Pancreas (tissue), 10 donors: ENCODE results near the gene STK17A. TPM values are rescaled to one million over a fixed set of nuclear protein-coding genes. Genes with fewer than 3 reads are reported as not detected.
"Not testable (repeated sequence)": the region's sequence is repeated elsewhere in the genome, so short reads cannot be mapped to it uniquely, and the experiment has no call there.

Experiments used
- ATAC-seq, 4 donors: fragments of 200-7000 bp; cut with Tn5 transposase; one replicate each; pipeline versions ENCODE4 v1.8.0 to v1.9.1; 2020; ENCODE audit warnings: mild to moderate bottlenecking in 4 of 4, moderate library complexity in 4 of 4
- DNase-seq, 6 donors: peaks; one replicate each; pipeline ENCODE4 v3.0.0-alpha.2; 2020
- FAIRE-seq: peaks from 2 replicates; lab custom pipeline; 2012; peaks lifted over from hg19 to GRCh38; lab: Jason Lieb, UNC
- H3K27ac ChIP-seq, 4 donors: fragments of 200-600 bp; sonication (generic); 1 replicate in 3 of 4; 2 replicates in 1 of 4; pipeline versions ENCODE4 v1.5.0 to v1.8.0; 2020
- H3K27me3 ChIP-seq, 4 donors: fragments of 200-600 bp; one replicate each; pipeline ENCODE4 v1.8.0; 2021
- H3K36me3 ChIP-seq, 3 donors: fragments of 200-600 bp; sonication (generic) in 1 of 3; one replicate each; pipeline versions ENCODE4 v1.5.0 to v1.8.0; 2020 to 2021
- H3K4me1 ChIP-seq, 3 donors: fragments of 200-600 bp; one replicate each; pipeline ENCODE4 v1.8.0; 2021
- H3K4me3 ChIP-seq, 4 donors: fragments of 200-600 bp; sonication (generic) in 2 of 4; one replicate each; pipeline versions ENCODE4 v1.5.0 to v1.8.0; 2020 to 2021
- H3K9me3 ChIP-seq, 4 donors: fragments of 200-600 bp; one replicate each; pipeline ENCODE4 v1.8.0; 2021
- WGBS, 2 donors: extraction: QIAGEN DNeasy Blood & Tissue Kit; methylation state at CpG; one replicate each; pipeline ENCODE4 v1.1.7; 2013; 5-methylcytosine and 5-hydroxymethylcytosine counted together
- intact Hi-C, 3 donors: fragments of 100-400 bp; cut with DNase I; formaldehyde crosslinking; loops; one replicate each; pipeline versions ENCODE4 v1.11.1 to v1.14.2; 2022
- polyA plus RNA-seq, 2 donors: library from polyadenylated mRNA; stranded (reverse); fragments of 200-250 nt; gene quantifications; one replicate each; pipeline ENCODE4 v1.2.3, GENCODE V29; 2013
- total RNA-seq, 6 donors: library from RNA; stranded (reverse); fragmentation: NEBNext Ultra II Directional in 4 of 6; extraction: Animal tissue kit (Norgen Biotek cat#: 25700) in 4 of 6; gene quantifications; one replicate each; pipeline versions ENCODE4 v1.2.1 to v1.2.4, GENCODE V29; 2021 to 2023
- TF ChIP-seq, protein P1 (sequence below), 4 donors: fragments of 200-600 bp; sonication (generic) in 3 of 4; IDR thresholded peaks; one replicate each; pipeline versions ENCODE4 v1.5.0 to v1.8.0; 2021; ENCODE audit warnings: antibody characterized with exemption in 4 of 4
- donor health status: healthy with polysubstance abuse.
- donor health status: DM: no; HTN: no; CAD: no; lungs with moderate emphysema.
- donor health status: DM: no; HTN: no; CAD: no.
- donor health status: control.
- donor health status: control.
- donor health status: Bipolar disorder and iron deficiency.
- donor health status: DM: yes; HTN: yes; CAD: no.
- donor health status: DM: no; HTN: no; CAD: no.
- donor health status: DM: no; HTN: no; CAD: no.
- donor health status: DM: yes; HTN: yes; CAD: no.

STK17A gene
- total and polyA plus RNA-seq, 8 donors = 7.0 to 19.3 (median 11.2) TPM

GRCh38 chr7:43591558-43592180 lies 8.8 kb downstream of the STK17A start:
- no peaks in the 10 kb centered on the region for H3K27me3 ChIP-seq
- intact Hi-C loops = no loop called here
- no peaks in the 10 kb centered on the region for H3K9me3 ChIP-seq
- 24 to 25% methylated on average over 4 of the region's 4 CpGs for WGBS, 2 donors
- TF ChIP-seq, protein P1, sequence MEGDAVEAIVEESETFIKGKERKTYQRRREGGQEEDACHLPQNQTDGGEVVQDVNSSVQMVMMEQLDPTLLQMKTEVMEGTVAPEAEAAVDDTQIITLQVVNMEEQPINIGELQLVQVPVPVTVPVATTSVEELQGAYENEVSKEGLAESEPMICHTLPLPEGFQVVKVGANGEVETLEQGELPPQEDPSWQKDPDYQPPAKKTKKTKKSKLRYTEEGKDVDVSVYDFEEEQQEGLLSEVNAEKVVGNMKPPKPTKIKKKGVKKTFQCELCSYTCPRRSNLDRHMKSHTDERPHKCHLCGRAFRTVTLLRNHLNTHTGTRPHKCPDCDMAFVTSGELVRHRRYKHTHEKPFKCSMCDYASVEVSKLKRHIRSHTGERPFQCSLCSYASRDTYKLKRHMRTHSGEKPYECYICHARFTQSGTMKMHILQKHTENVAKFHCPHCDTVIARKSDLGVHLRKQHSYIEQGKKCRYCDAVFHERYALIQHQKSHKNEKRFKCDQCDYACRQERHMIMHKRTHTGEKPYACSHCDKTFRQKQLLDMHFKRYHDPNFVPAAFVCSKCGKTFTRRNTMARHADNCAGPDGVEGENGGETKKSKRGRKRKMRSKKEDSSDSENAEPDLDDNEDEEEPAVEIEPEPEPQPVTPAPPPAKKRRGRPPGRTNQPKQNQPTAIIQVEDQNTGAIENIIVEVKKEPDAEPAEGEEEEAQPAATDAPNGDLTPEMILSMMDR (IDR thresholded peaks at IDR 0.05) = no peak
- peaks cover 0 to 8% (median 0%) of the 10 kb centered on the region in 3 donors for H3K36me3 ChIP-seq
- FAIRE-seq (no peak), DNase-seq (no peak), ATAC-seq (peak; percentile 57 to 68 (median 64))
- peak overlapping the region in 2 of 4 donors; percentile 19 to 30 for H3K27ac ChIP-seq
- H3K4me3 ChIP-seq = no peak overlapping the region
- H3K4me1 ChIP-seq = peaks cover 6 to 42% (median 28%) of the 10 kb centered on the region in 3 donors

DNA sequence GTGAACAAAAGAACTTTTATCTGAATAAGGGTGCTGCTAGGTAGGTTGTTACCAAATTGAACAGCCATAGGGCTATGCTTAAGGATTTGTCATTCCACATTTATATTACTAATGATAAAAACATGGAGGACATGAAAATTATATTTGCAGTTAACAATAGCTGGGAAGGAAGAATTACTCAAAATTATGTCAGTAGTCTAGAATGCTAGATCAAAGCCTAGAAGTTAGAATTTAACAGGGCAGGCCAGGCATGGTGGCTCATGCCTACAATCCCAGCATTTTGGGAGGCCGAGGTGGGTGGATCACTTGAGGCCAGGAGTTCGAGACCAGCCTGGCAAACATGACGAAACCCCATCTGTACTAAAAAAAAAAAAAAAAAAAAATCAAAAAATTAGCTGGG lies 9.4 kb downstream of the STK17A start:
- TF ChIP-seq, protein P1 (IDR thresholded peaks at IDR 0.05) = no peak
- peaks cover 0 to 12% (median 0%) of the 10 kb centered on the region in 3 donors for H3K36me3 ChIP-seq
- no peak overlapping the region for H3K4me3 ChIP-seq
- WGBS, 2 donors = 79 to 89% methylated on average over 3 of the region's 3 CpGs
- H3K4me1 ChIP-seq = peaks cover 6 to 39% (median 22%) of the 10 kb centered on the region in 3 donors
- no peaks in the 10 kb centered on the region for H3K27me3 ChIP-seq
- intact Hi-C loops = no loop called here
- H3K27ac ChIP-seq = peak overlapping the region in 2 of 4 donors; percentile 19 to 30
- ATAC-seq (peak in 2 of 4 donors; percentile 15 to 19), DNase-seq (no peak), FAIRE-seq (no peak)
- H3K9me3 ChIP-seq = no peaks in the 10 kb centered on the region

DNA sequence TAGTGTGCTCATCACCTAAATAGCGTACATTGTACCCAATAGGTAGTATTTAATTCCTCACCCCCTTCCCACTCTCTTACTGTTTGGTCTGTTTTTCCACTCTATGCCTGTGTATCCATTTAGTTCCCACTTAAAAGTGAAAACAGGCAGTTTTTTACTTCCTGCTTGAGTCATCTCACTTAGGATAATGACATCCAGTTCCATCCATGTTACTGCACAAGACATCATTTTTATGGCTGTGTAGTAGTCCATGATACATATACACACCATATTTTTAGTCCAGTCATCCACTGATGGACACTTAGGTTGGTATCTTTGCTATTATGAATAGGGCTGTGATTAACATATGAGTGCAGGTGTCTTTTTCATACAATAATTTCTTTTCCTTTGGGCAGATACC lies 10.1 kb downstream of the STK17A start:
- Histone ChIP-seq H3K36me3 (peaks cover 0 to 19% (median 0%) of the 10 kb centered on the region in 3 donors), H3K4me1 (peaks cover 6 to 34% (median 16%) of the 10 kb centered on the region in 3 donors), H3K27me3 (no peaks in the 10 kb centered on the region), H3K9me3 (no peaks in the 10 kb centered on the region), H3K27ac (no peak overlapping the region), H3K4me3 (no peak overlapping the region)
- intact Hi-C loops = no loop called here
- no peak for FAIRE-seq
- WGBS, 2 donors = 96% methylated on average over 1 of the region's 1 CpG
- TF ChIP-seq, protein P1 (IDR thresholded peaks at IDR 0.05) = no peak
- DNase-seq = no peak
- no peak for ATAC-seq

- no peak for DNase-seq
- intact Hi-C loops = no loop called here
These were observed 11.1 kb downstream of the STK17A start for GRCh38 chr7:43594020-43594419.

GRCh38 chr7:43596426-43596825 lies 13.5 kb downstream of the STK17A start:
- ATAC-seq, H3K4me3 ChIP-seq, intact Hi-C loops, H3K27ac ChIP-seq, H3K9me3 ChIP-seq, H3K27me3 ChIP-seq, DNase-seq, FAIRE-seq: not testable (repeated sequence)
- peaks cover 0 to 23% (median 0%) of the 10 kb centered on the region in 3 donors for H3K36me3 ChIP-seq
- H3K4me1 ChIP-seq = peaks cover 6 to 17% (median 9%) of the 10 kb centered on the region in 3 donors
- 83 to 92% methylated on average over 5 of the region's 5 CpGs for WGBS, 2 donors

More at GRCh38 chr7:43594020-43594419, 11.1 kb downstream of the STK17A start:
- Histone ChIP-seq H3K4me3 (no peak overlapping the region), H3K36me3 (peaks cover 0 to 23% (median 0%) of the 10 kb centered on the region in 3 donors), H3K27ac (no peak overlapping the region), H3K27me3 (no peaks in the 10 kb centered on the region), H3K9me3 (no peaks in the 10 kb centered on the region), H3K4me1 (peaks cover 6 to 32% (median 13%) of the 10 kb centered on the region in 3 donors)
- 66 to 69% methylated on average over 2 of the region's 2 CpGs for WGBS, 2 donors
- ATAC-seq = no peak
- TF ChIP-seq, protein P1 (IDR thresholded peaks at IDR 0.05) = no peak
- FAIRE-seq = no peak
